ENCODE results near the gene BRPF3. TPM values are rescaled to one million over a fixed set of nuclear protein-coding genes. Genes with fewer than 3 reads are reported as not detected.

Gene BRPF3
- polyA plus RNA-seq, 3 donors: 1.1 to 9.2 (median 1.3) TPM

- Histone ChIP-seq H3K9ac (ENCODE audit: insufficient read depth, low read length, poor library complexity, severe bottlenecking) (peak overlapping the region; percentile 93), H3K4me1 (ENCODE audit: control insufficient read depth in 1 of 2, insufficient read depth in 2 of 2, low read length in 2 of 2) (peaks cover 18 to 25% of the 10 kb centered on the region in 2 donors), H3K27ac (ENCODE audit: low read depth in 1 of 2, low read length in 2 of 2) (peak overlapping the region in 1 of 2 donors; percentile 77), H3K4me3 (replicated peaks in 1 of 3; ENCODE audit: low read depth in 2 of 3, low read length in 3 of 3) (peak overlapping the region in 2 of 3 experiments; percentile 63 to 81), H3K27me3 (ENCODE audit: control insufficient read depth in 2 of 2, insufficient read depth in 2 of 2, low read length in 2 of 2) (no peaks in the 10 kb centered on the region), H3K4me2 (replicated peaks; ENCODE audit: extremely low read depth, low read length, poor library complexity, severe bottlenecking) (peak overlapping the region; percentile 97), H3K9me3 (replicated peaks in 1 of 2; ENCODE audit: control insufficient read depth in 1 of 2, insufficient read depth in 1 of 2, low read length in 2 of 2) (no peaks in the 10 kb centered on the region), H3K36me3 (replicated peaks in 1 of 2; ENCODE audit: control insufficient read depth in 1 of 2, insufficient read depth in 2 of 2, low read length in 2 of 2) (peaks cover 12 to 34% of the 10 kb centered on the region in 2 donors), H4K20me1 (ENCODE audit: insufficient read depth, low read length) (peaks cover 27% of the 10 kb centered on the region), H3K79me2 (ENCODE audit: insufficient read depth, low read length) (peaks cover 36% of the 10 kb centered on the region), H2AFZ (ENCODE audit: insufficient read depth, low read depth, low read length, poor library complexity, severe bottlenecking) (peak overlapping the region; percentile 80)
- TF ChIP-seq CTCF (IDR thresholded peaks at IDR 0.05): no peak
- intact Hi-C loops (cut with micrococcal nuclease): loop anchor here (2.0 to 5.0 kb wide), 4 partner anchors 71 to 170 kb away; partner anchors contain the start of gene MAPK14 (in 2 of the 2)
- 85% methylated on average over 12 of the region's 17 CpGs for WGBS (ENCODE audit: insufficient coverage)
- Mint-ChIP-seq H3K36me3 (peaks cover 24 to 31% of the 10 kb centered on the region in 2 donors), H3K9me3 (peaks cover 0 to 5% (median 4%) of the 10 kb centered on the region in 7 donors), H3K4me1 (peaks cover 29% of the 10 kb centered on the region), H3K27ac (peak overlapping the region in 6 of 7 donors; percentile 35 to 98 (median 94)), H3K27me3 (ENCODE audit: low read depth in 3 of 3) (peaks cover 0 to 8% (median 0%) of the 10 kb centered on the region in 3 donors), H3K4me3 (peak overlapping the region; percentile 85 to 92)
- DNase-seq: no peak
Observed at GRCh38 chr6:36197739-36198221, 1.2 kb downstream of the BRPF3 start.

- peaks cover 39% of the 10 kb centered on the region for H3K79me2 ChIP-seq (ENCODE audit: insufficient read depth, low read length)
- H3K4me3 ChIP-seq (replicated peaks in 1 of 3; ENCODE audit: low read depth in 2 of 3, low read length in 3 of 3): no peak overlapping the region
- intact Hi-C loops (cut with micrococcal nuclease): loop anchor here (5.0 kb wide), 3 partner anchors 77 to 172 kb away; partner anchors contain the start of gene MAPK14 (in 2 of the 2)
- no peaks in the 10 kb centered on the region for H3K27me3 ChIP-seq (ENCODE audit: control insufficient read depth in 2 of 2, insufficient read depth in 2 of 2, low read length in 2 of 2)
- no peaks in the 10 kb centered on the region for H3K9me3 ChIP-seq (replicated peaks in 1 of 2; ENCODE audit: control insufficient read depth in 1 of 2, insufficient read depth in 1 of 2, low read length in 2 of 2)
- peaks cover 32% of the 10 kb centered on the region for H4K20me1 ChIP-seq (ENCODE audit: insufficient read depth, low read length)
- H3K27ac ChIP-seq (ENCODE audit: low read depth in 1 of 2, low read length in 2 of 2): no peak overlapping the region
- no peak overlapping the region for H3K4me2 ChIP-seq (replicated peaks; ENCODE audit: extremely low read depth, low read length, poor library complexity, severe bottlenecking)
- 100% methylated on average over 4 of the region's 9 CpGs for WGBS (ENCODE audit: insufficient coverage)
- Mint-ChIP-seq H3K4me3 (no peak overlapping the region), H3K36me3 (peaks cover 28 to 37% of the 10 kb centered on the region in 2 donors), H3K9me3 (peaks cover 0 to 5% (median 4%) of the 10 kb centered on the region in 7 donors), H3K27me3 (ENCODE audit: low read depth in 3 of 3) (peaks cover 0 to 8% (median 0%) of the 10 kb centered on the region in 3 donors), H3K4me1 (peaks cover 39% of the 10 kb centered on the region), H3K27ac (no peak overlapping the region)
- H3K4me1 ChIP-seq (ENCODE audit: control insufficient read depth in 1 of 2, insufficient read depth in 2 of 2, low read length in 2 of 2): peaks cover 21 to 33% of the 10 kb centered on the region in 2 donors
- peaks cover 12 to 44% of the 10 kb centered on the region in 2 donors for H3K36me3 ChIP-seq (replicated peaks in 1 of 2; ENCODE audit: control insufficient read depth in 1 of 2, insufficient read depth in 2 of 2, low read length in 2 of 2)
- no peak overlapping the region for H3K9ac ChIP-seq (ENCODE audit: insufficient read depth, low read length, poor library complexity, severe bottlenecking)
- TF ChIP-seq CTCF (IDR thresholded peaks at IDR 0.05): no peak
- no peak for DNase-seq
- no peak overlapping the region for H2AFZ ChIP-seq (ENCODE audit: insufficient read depth, low read depth, low read length, poor library complexity, severe bottlenecking)
Observed at GRCh38 chr6:36198986-36199385, 2.4 kb downstream of the BRPF3 start.

Measured in CD14-positive monocyte (primary cell).